Measurements from ENCODE around the gene HPD. TPM values are rescaled to one million over a fixed set of nuclear protein-coding genes. Genes with fewer than 3 reads are reported as not detected.

The HPD gene
- total RNA-seq, 1 donor from 2014 or later, result 2.5 TPM

DNA sequence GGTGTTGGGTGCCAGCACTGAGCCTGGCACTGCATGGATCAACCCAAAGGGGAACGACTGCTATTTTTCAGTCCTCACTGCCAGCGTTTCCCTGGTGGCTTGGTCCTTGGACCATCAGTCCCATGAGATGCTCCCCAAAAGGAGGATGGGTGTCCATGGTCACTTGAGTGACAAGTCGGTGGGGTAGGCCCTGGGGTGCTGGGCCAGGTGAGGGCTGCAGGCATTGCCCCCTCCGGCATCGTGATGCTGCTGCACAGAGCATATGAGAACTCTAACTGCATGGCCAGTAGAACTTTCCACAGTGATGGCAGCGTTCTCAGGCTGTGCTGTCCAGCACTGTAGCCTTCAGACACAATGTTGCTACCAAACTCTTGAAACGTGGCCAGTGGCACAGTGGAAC is 38.6 kb downstream of the HPD start:
- DNase-seq (no peak), ATAC-seq (no peak)
- no peaks in the 10 kb centered on the region for H3K4me1 ChIP-seq
- H3K36me3 ChIP-seq, result peaks cover 93% of the 10 kb centered on the region
- TF ChIP-seq, protein P1, sequence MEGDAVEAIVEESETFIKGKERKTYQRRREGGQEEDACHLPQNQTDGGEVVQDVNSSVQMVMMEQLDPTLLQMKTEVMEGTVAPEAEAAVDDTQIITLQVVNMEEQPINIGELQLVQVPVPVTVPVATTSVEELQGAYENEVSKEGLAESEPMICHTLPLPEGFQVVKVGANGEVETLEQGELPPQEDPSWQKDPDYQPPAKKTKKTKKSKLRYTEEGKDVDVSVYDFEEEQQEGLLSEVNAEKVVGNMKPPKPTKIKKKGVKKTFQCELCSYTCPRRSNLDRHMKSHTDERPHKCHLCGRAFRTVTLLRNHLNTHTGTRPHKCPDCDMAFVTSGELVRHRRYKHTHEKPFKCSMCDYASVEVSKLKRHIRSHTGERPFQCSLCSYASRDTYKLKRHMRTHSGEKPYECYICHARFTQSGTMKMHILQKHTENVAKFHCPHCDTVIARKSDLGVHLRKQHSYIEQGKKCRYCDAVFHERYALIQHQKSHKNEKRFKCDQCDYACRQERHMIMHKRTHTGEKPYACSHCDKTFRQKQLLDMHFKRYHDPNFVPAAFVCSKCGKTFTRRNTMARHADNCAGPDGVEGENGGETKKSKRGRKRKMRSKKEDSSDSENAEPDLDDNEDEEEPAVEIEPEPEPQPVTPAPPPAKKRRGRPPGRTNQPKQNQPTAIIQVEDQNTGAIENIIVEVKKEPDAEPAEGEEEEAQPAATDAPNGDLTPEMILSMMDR (IDR thresholded peaks at IDR 0.05), result no peak
- H3K9me3 ChIP-seq, result no peaks in the 10 kb centered on the region
- intact Hi-C loops (cut with DNase I), result no loop called here
- H3K4me3 ChIP-seq, result no peak overlapping the region
- no peaks in the 10 kb centered on the region for H3K27me3 ChIP-seq (ENCODE audit: low read depth)
- H3K27ac ChIP-seq, result no peak overlapping the region

GRCh38 chr12:121819212-121819949 is 39.3 kb downstream of the HPD start:
- ATAC-seq (no peak), DNase-seq (no peak)
- no peak overlapping the region for H3K4me3 ChIP-seq
- intact Hi-C loops (cut with DNase I), result no loop called here
- no peak overlapping the region for H3K27ac ChIP-seq
- H3K36me3 ChIP-seq, result peaks cover 97% of the 10 kb centered on the region
- H3K9me3 ChIP-seq, result no peaks in the 10 kb centered on the region
- TF ChIP-seq, protein P1 (IDR thresholded peaks at IDR 0.05), result no peak
- H3K4me1 ChIP-seq, result no peaks in the 10 kb centered on the region
- no peaks in the 10 kb centered on the region for H3K27me3 ChIP-seq (ENCODE audit: low read depth)

DNA sequence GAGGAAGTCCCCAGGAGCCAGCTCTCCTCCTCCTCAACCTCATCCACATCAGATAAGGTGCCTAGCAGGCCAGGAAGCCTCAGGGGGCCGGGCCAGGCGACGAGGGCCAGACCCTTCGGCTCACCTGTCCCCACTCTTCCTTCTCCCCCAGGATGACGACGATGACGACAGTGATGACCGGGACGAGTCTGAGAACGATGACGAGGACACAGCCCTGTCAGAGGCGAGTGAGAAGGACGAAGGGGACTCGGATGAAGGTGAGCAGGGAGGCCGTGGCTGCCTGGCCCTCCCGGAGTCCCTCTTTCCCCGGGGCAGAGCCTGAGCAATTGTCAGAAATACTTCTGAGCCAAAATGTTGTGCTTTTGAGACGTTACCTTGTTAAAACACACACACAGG is 41.0 kb downstream of the HPD start:
- TF ChIP-seq, protein P1 (IDR thresholded peaks at IDR 0.05), result no peak
- H3K4me3 ChIP-seq, result no peak overlapping the region
- ATAC-seq, result no peak
- intact Hi-C loops (cut with DNase I), result no loop called here
- H3K27ac ChIP-seq, result no peak overlapping the region
- H3K36me3 ChIP-seq, result peaks cover 87% of the 10 kb centered on the region
- H3K4me1 ChIP-seq, result peaks cover 13% of the 10 kb centered on the region
- H3K27me3 ChIP-seq (ENCODE audit: low read depth), result no peaks in the 10 kb centered on the region
- DNase-seq, result no peak
- H3K9me3 ChIP-seq, result no peaks in the 10 kb centered on the region

DNA sequence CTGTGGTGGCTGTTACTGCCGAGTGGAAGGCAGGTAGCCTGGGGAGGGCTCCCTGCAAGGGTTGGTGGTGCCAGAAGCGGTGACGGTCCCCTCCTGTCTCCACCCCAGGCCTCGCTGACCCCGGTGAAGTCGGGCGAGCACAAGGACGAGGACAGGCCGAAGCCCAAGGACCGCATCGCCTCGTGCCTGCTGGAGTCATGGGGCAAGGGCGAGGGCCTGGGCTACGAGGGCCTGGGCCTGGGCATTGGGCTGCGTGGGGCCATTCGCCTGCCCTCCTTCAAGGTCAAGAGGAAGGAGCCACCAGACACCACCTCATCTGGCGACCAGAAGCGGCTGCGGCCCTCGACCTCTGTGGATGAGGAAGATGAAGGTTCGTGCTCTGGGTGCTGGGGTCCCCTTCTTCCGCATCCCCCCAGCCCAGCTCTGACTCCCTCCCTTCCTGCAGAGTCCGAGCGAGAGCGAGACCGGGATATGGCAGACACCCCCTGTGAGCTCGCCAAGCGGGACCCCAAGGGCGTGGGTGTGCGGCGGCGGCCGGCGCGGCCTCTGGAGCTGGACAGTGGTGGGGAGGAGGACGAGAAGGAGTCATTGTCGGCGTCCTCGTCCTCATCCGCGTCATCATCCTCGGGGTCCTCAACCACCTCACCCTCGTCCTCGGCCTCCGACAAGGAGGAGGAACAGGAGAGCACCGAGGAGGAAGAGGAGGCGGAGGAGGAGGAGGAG is 41.6 kb downstream of the HPD start:
- ATAC-seq, result no peak
- Histone ChIP-seq H3K4me3 (no peak overlapping the region), H3K9me3 (no peaks in the 10 kb centered on the region), H3K4me1 (peaks cover 19% of the 10 kb centered on the region), H3K36me3 (peaks cover 82% of the 10 kb centered on the region), H3K27me3 (ENCODE audit: low read depth) (no peaks in the 10 kb centered on the region), H3K27ac (no peak overlapping the region)
- TF ChIP-seq, protein P1 (IDR thresholded peaks at IDR 0.05), result no peak
- no peak for DNase-seq
- intact Hi-C loops (cut with DNase I), result no loop called here

DNA sequence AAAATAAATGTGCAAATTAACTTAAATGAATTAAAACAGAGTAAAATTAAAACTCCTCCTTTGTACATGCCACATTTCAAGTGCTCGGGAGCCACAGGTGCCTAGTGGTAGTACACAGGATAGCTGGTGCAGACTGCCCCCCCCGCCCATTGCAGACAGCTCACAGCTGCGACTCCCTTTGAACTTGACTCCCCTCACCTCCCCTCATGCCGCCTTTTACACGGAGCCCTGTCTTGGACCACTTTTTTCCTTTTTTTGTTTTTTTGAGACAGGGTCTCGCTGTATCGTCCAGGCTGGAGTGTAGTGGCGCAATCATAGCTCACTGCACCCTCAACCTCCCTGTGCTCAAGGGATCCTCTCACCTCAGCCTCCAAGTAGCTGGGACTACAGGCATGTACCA is 43.4 kb downstream of the HPD start:
- DNase-seq, result no peak
- no peak overlapping the region for H3K27ac ChIP-seq
- H3K36me3 ChIP-seq, result peaks cover 73% of the 10 kb centered on the region
- no peaks in the 10 kb centered on the region for H3K27me3 ChIP-seq (ENCODE audit: low read depth)
- peaks cover 37% of the 10 kb centered on the region for H3K4me1 ChIP-seq
- H3K9me3 ChIP-seq, result no peaks in the 10 kb centered on the region
- no peak overlapping the region for H3K4me3 ChIP-seq
- ATAC-seq, result no peak
- intact Hi-C loops (cut with DNase I), result no loop called here
- TF ChIP-seq, protein P1 (IDR thresholded peaks at IDR 0.05), result no peak
